SK-N-SH (cell line): ENCODE measurements around the gene WTIP.

Source experiments
- ELF1 ChIP-seq: IDR thresholded peaks from 2 replicates; pipeline ENCODE4 v1.4.0; 2012
- FOSL2 ChIP-seq: IDR thresholded peaks from 2 replicates; pipeline ENCODE4 v1.4.0; 2012; ENCODE audit warnings: low read depth, mild to moderate bottlenecking, moderate library complexity, borderline replicate concordance
- GABPA ChIP-seq: IDR thresholded peaks from 2 replicates; pipeline ENCODE4 v1.4.0; 2012; ENCODE audit warnings: low read depth, mild to moderate bottlenecking
- JUND ChIP-seq: IDR thresholded peaks from 2 replicates; pipeline ENCODE4 v1.4.0; 2012
- RAD21 ChIP-seq: IDR thresholded peaks from 2 replicates; pipeline ENCODE4 v1.6.1; 2012; ENCODE audit warnings: mild to moderate bottlenecking, low read length
- USF2 ChIP-seq: fragments of 150-350 bp; IDR thresholded peaks from 2 replicates; pipeline ENCODE4 v1.6.1; 2017; ENCODE audit warnings: antibody characterized with exemption, low read length, low read depth, borderline replicate concordance
- TF ChIP-seq, protein P1 (sequence below): fragments of 200-600 bp; sonication (generic); IDR thresholded peaks from 2 replicates; pipeline ENCODE4 v1.6.1; 2017; ENCODE audit warnings: antibody characterized with exemption, mild to moderate bottlenecking, moderate library complexity
- TF ChIP-seq, protein P2 (sequence below): IDR thresholded peaks from 2 replicates; pipeline ENCODE4 v1.6.1; 2012; ENCODE audit warnings: mild to moderate bottlenecking, low read depth, low read length, moderate library complexity

GRCh38 chr19:34513767-34514166 lies 32.2 kb downstream of the WTIP start:
- TF ChIP-seq, protein P1, sequence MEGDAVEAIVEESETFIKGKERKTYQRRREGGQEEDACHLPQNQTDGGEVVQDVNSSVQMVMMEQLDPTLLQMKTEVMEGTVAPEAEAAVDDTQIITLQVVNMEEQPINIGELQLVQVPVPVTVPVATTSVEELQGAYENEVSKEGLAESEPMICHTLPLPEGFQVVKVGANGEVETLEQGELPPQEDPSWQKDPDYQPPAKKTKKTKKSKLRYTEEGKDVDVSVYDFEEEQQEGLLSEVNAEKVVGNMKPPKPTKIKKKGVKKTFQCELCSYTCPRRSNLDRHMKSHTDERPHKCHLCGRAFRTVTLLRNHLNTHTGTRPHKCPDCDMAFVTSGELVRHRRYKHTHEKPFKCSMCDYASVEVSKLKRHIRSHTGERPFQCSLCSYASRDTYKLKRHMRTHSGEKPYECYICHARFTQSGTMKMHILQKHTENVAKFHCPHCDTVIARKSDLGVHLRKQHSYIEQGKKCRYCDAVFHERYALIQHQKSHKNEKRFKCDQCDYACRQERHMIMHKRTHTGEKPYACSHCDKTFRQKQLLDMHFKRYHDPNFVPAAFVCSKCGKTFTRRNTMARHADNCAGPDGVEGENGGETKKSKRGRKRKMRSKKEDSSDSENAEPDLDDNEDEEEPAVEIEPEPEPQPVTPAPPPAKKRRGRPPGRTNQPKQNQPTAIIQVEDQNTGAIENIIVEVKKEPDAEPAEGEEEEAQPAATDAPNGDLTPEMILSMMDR = no peak
- TF ChIP-seq FOSL2 (no peak), GABPA (no peak), ELF1 (no peak), RAD21 (no peak), USF2 (no peak), JUND (no peak)
- TF ChIP-seq, protein P2, sequence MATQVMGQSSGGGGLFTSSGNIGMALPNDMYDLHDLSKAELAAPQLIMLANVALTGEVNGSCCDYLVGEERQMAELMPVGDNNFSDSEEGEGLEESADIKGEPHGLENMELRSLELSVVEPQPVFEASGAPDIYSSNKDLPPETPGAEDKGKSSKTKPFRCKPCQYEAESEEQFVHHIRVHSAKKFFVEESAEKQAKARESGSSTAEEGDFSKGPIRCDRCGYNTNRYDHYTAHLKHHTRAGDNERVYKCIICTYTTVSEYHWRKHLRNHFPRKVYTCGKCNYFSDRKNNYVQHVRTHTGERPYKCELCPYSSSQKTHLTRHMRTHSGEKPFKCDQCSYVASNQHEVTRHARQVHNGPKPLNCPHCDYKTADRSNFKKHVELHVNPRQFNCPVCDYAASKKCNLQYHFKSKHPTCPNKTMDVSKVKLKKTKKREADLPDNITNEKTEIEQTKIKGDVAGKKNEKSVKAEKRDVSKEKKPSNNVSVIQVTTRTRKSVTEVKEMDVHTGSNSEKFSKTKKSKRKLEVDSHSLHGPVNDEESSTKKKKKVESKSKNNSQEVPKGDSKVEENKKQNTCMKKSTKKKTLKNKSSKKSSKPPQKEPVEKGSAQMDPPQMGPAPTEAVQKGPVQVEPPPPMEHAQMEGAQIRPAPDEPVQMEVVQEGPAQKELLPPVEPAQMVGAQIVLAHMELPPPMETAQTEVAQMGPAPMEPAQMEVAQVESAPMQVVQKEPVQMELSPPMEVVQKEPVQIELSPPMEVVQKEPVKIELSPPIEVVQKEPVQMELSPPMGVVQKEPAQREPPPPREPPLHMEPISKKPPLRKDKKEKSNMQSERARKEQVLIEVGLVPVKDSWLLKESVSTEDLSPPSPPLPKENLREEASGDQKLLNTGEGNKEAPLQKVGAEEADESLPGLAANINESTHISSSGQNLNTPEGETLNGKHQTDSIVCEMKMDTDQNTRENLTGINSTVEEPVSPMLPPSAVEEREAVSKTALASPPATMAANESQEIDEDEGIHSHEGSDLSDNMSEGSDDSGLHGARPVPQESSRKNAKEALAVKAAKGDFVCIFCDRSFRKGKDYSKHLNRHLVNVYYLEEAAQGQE = no peak
